PC-3 (cell line): ENCODE data around the gene PDAP1.

ENCODE experiments used
- CTCF ChIP-seq: fragments of 300-600 bp; sonication (generic); conservative IDR thresholded peaks from 2 replicates; pipeline ENCODE4 v1.5.1; 2017; ENCODE audit warnings: antibody characterized with exemption, low read depth, mild to moderate bottlenecking, low read length
- EZH2 ChIP-seq: fragments of 300-600 bp; sonication (generic); IDR thresholded peaks from one replicate; pipeline ENCODE4 v1.6.1; 2017; ENCODE audit warnings: antibody characterized with exemption, mild to moderate bottlenecking, low read length; ENCODE audit not compliant: unreplicated experiment
- EZH2phosphoT487 ChIP-seq: fragments of 300-600 bp; sonication (generic); IDR thresholded peaks from 2 replicates; pipeline ENCODE4 v1.6.1; 2018; ENCODE audit warnings: mild to moderate bottlenecking, antibody characterized with exemption, low read length, borderline replicate concordance

GRCh38 chr7:99384523-99384922 is 23.9 kb downstream of the PDAP1 start:
- TF ChIP-seq CTCF, result no peak
- no peak for TF ChIP-seq EZH2
- TF ChIP-seq EZH2phosphoT487, result no peak
